Measurements from ENCODE around the gene ILRUN. TPM values are rescaled to one million over a fixed set of nuclear protein-coding genes. Genes with fewer than 3 reads are reported as not detected.

The ILRUN gene
- total and polyA plus RNA-seq, 9 of the 15 experiments (the other 6 are each of a cell fraction or from before 2014, with no cell fraction given), result 24.9 to 78.9 (median 53.4) TPM

- TF ChIP-seq, protein P1, sequence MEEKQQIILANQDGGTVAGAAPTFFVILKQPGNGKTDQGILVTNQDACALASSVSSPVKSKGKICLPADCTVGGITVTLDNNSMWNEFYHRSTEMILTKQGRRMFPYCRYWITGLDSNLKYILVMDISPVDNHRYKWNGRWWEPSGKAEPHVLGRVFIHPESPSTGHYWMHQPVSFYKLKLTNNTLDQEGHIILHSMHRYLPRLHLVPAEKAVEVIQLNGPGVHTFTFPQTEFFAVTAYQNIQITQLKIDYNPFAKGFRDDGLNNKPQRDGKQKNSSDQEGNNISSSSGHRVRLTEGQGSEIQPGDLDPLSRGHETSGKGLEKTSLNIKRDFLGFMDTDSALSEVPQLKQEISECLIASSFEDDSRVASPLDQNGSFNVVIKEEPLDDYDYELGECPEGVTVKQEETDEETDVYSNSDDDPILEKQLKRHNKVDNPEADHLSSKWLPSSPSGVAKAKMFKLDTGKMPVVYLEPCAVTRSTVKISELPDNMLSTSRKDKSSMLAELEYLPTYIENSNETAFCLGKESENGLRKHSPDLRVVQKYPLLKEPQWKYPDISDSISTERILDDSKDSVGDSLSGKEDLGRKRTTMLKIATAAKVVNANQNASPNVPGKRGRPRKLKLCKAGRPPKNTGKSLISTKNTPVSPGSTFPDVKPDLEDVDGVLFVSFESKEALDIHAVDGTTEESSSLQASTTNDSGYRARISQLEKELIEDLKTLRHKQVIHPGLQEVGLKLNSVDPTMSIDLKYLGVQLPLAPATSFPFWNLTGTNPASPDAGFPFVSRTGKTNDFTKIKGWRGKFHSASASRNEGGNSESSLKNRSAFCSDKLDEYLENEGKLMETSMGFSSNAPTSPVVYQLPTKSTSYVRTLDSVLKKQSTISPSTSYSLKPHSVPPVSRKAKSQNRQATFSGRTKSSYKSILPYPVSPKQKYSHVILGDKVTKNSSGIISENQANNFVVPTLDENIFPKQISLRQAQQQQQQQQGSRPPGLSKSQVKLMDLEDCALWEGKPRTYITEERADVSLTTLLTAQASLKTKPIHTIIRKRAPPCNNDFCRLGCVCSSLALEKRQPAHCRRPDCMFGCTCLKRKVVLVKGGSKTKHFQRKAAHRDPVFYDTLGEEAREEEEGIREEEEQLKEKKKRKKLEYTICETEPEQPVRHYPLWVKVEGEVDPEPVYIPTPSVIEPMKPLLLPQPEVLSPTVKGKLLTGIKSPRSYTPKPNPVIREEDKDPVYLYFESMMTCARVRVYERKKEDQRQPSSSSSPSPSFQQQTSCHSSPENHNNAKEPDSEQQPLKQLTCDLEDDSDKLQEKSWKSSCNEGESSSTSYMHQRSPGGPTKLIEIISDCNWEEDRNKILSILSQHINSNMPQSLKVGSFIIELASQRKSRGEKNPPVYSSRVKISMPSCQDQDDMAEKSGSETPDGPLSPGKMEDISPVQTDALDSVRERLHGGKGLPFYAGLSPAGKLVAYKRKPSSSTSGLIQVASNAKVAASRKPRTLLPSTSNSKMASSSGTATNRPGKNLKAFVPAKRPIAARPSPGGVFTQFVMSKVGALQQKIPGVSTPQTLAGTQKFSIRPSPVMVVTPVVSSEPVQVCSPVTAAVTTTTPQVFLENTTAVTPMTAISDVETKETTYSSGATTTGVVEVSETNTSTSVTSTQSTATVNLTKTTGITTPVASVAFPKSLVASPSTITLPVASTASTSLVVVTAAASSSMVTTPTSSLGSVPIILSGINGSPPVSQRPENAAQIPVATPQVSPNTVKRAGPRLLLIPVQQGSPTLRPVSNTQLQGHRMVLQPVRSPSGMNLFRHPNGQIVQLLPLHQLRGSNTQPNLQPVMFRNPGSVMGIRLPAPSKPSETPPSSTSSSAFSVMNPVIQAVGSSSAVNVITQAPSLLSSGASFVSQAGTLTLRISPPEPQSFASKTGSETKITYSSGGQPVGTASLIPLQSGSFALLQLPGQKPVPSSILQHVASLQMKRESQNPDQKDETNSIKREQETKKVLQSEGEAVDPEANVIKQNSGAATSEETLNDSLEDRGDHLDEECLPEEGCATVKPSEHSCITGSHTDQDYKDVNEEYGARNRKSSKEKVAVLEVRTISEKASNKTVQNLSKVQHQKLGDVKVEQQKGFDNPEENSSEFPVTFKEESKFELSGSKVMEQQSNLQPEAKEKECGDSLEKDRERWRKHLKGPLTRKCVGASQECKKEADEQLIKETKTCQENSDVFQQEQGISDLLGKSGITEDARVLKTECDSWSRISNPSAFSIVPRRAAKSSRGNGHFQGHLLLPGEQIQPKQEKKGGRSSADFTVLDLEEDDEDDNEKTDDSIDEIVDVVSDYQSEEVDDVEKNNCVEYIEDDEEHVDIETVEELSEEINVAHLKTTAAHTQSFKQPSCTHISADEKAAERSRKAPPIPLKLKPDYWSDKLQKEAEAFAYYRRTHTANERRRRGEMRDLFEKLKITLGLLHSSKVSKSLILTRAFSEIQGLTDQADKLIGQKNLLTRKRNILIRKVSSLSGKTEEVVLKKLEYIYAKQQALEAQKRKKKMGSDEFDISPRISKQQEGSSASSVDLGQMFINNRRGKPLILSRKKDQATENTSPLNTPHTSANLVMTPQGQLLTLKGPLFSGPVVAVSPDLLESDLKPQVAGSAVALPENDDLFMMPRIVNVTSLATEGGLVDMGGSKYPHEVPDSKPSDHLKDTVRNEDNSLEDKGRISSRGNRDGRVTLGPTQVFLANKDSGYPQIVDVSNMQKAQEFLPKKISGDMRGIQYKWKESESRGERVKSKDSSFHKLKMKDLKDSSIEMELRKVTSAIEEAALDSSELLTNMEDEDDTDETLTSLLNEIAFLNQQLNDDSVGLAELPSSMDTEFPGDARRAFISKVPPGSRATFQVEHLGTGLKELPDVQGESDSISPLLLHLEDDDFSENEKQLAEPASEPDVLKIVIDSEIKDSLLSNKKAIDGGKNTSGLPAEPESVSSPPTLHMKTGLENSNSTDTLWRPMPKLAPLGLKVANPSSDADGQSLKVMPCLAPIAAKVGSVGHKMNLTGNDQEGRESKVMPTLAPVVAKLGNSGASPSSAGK (IDR thresholded peaks at IDR 0.05), result no peak
- TF ChIP-seq NFE2L1 (tag; IDR thresholded peaks at IDR 0.05; ENCODE audit: borderline replicate concordance, low read depth) (no peak), ZNF311 (CRISPR knock-in tag; IDR thresholded peaks at IDR 0.05) (no peak), ZNF589 (CRISPR knock-in tag; IDR thresholded peaks at IDR 0.05; ENCODE audit: low read depth) (no peak), ZBTB1 (CRISPR knock-in tag; IDR thresholded peaks at IDR 0.05; ENCODE audit: borderline replicate concordance, low read depth) (no peak)
- TF ChIP-seq, protein P2, sequence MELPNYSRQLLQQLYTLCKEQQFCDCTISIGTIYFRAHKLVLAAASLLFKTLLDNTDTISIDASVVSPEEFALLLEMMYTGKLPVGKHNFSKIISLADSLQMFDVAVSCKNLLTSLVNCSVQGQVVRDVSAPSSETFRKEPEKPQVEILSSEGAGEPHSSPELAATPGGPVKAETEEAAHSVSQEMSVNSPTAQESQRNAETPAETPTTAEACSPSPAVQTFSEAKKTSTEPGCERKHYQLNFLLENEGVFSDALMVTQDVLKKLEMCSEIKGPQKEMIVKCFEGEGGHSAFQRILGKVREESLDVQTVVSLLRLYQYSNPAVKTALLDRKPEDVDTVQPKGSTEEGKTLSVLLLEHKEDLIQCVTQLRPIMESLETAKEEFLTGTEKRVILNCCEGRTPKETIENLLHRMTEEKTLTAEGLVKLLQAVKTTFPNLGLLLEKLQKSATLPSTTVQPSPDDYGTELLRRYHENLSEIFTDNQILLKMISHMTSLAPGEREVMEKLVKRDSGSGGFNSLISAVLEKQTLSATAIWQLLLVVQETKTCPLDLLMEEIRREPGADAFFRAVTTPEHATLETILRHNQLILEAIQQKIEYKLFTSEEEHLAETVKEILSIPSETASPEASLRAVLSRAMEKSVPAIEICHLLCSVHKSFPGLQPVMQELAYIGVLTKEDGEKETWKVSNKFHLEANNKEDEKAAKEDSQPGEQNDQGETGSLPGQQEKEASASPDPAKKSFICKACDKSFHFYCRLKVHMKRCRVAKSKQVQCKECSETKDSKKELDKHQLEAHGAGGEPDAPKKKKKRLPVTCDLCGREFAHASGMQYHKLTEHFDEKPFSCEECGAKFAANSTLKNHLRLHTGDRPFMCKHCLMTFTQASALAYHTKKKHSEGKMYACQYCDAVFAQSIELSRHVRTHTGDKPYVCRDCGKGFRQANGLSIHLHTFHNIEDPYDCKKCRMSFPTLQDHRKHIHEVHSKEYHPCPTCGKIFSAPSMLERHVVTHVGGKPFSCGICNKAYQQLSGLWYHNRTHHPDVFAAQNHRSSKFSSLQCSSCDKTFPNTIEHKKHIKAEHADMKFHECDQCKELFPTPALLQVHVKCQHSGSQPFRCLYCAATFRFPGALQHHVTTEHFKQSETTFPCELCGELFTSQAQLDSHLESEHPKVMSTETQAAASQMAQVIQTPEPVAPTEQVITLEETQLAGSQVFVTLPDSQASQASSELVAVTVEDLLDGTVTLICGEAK (IDR thresholded peaks at IDR 0.05), result 0 out of 2 replicates have a peak, but pooled peaks have one; percentile 47
- TF ChIP-seq, protein P2 (CRISPR knock-in tag; IDR thresholded peaks at IDR 0.05), result no peak
Observed at GRCh38 chr6:34695729-34696188, 808 bp downstream of the ILRUN start (continued).

Measured in K562 (cell line).